Fibroblast of lung (primary cell): Measurements from ENCODE around the gene MT3.

Experiments used
- EZH2 ChIP-seq: IDR thresholded peaks from 2 replicates; pipeline ENCODE4 v1.5.1; 2012; ENCODE audit warnings: low read length, control low read depth, mild to moderate bottlenecking; ENCODE audit errors: missing control alignments
- TF ChIP-seq, protein P1 (sequence below), 2 donors: IDR thresholded peaks in 1 of 2; conservative IDR thresholded peaks in 1 of 2; 1 replicate in 1 of 2; 2 replicates in 1 of 2; pipeline ENCODE4 v1.5.1; 2011 to 2012; ENCODE audit warnings: low read length in 2 of 2, control low read depth in 1 of 2, inconsistent platforms in 1 of 2, low read depth in 1 of 2, mild to moderate bottlenecking in 1 of 2

DNA sequence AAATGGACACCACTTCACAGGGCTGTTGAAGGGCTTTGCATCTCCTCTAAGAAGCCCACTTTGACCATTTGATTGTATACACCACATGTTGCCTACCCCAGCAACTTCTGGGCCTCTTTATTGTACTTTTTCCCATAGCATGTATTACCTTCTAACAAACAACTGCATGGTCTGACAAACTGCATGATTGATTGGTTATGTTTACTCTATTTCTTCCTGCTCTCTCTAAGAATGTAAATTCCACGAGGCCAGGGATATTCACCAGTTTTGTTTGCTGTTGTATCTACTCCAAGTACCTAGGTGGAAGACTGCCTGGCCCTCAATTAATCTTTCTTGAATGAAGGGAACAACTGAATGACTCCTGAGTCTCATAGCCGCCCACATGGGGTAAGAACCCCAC lies 47.3 kb upstream of the MT3 start:
- TF ChIP-seq, protein P1, sequence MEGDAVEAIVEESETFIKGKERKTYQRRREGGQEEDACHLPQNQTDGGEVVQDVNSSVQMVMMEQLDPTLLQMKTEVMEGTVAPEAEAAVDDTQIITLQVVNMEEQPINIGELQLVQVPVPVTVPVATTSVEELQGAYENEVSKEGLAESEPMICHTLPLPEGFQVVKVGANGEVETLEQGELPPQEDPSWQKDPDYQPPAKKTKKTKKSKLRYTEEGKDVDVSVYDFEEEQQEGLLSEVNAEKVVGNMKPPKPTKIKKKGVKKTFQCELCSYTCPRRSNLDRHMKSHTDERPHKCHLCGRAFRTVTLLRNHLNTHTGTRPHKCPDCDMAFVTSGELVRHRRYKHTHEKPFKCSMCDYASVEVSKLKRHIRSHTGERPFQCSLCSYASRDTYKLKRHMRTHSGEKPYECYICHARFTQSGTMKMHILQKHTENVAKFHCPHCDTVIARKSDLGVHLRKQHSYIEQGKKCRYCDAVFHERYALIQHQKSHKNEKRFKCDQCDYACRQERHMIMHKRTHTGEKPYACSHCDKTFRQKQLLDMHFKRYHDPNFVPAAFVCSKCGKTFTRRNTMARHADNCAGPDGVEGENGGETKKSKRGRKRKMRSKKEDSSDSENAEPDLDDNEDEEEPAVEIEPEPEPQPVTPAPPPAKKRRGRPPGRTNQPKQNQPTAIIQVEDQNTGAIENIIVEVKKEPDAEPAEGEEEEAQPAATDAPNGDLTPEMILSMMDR (conservative IDR thresholded peaks at IDR 0.05 in 1 of 2, IDR thresholded peaks at IDR 0.05 in 1 of 2; ENCODE audit: low read depth in 1 of 2, low read length in 2 of 2): no peak
- no peak for TF ChIP-seq EZH2
